Panc1 (cell line): Measurements from ENCODE around the gene HNRNPM. TPM values are rescaled to one million over a fixed set of nuclear protein-coding genes. Genes with fewer than 3 reads are reported as not detected.
A peak's percentile ranks its signal among the peaks of the same experiment; 100 is the strongest.

Experiments used
- ATAC-seq: fragments of 200-7000 bp; cut with Tn5 transposase; 2 replicates; pipeline ENCODE4 v1.9.1; 2020; ENCODE audit warnings: mild to moderate bottlenecking, moderate library complexity
- BruUV-seq: library from RNA; stranded (reverse); fragments of 400-500 nt; replicated peaks from 2 replicates; lab custom pipeline; 2021; lab: Mats Ljungman, UMichigan
- CTCF ChIA-PET: fragments of 300-600 bp; sonication (Branson Sonifier 250); formaldehyde crosslinking; loops from one replicate; lab custom pipeline; 2022; ENCODE audit warnings: antibody characterized with exemption; lab: Charles Lee
- POLR2A ChIA-PET: fragments of 300-600 bp; sonication (Branson Sonifier 250); formaldehyde crosslinking; loops from one replicate; lab custom pipeline; 2022; ENCODE audit warnings: antibody characterized with exemption; lab: Charles Lee
- DNase-seq: peaks from one replicate; pipeline ENCODE4 v3.0.0-alpha.2; 2010; ENCODE audit warnings: low read depth, low spot score
- H3K27ac ChIP-seq: 2 replicates; pipeline ENCODE4 v1.5.1; 2011; ENCODE audit warnings: mild to moderate bottlenecking, low read length, inconsistent platforms
- H3K27me3 ChIP-seq: fragments of 200-500 bp; sonication (Bioruptor generic); 2 replicates; pipeline ENCODE4 v1.6.0; 2014; ENCODE audit warnings: low read length, inconsistent platforms; ENCODE audit not compliant: control insufficient read depth, insufficient read depth
- H3K36me3 ChIP-seq: fragments of 200-500 bp; sonication (Bioruptor generic); 2 replicates; pipeline ENCODE4 v1.5.1; 2014; ENCODE audit warnings: inconsistent platforms, mild to moderate bottlenecking, low read length, moderate library complexity; ENCODE audit not compliant: control insufficient read depth, insufficient read depth
- H3K4me1 ChIP-seq: 2 replicates; pipeline ENCODE4 v1.5.1; 2011; ENCODE audit warnings: inconsistent platforms, mild to moderate bottlenecking, low read length, moderate library complexity; ENCODE audit not compliant: control insufficient read depth, insufficient read depth
- H3K4me3 ChIP-seq, 2 experiments: 2 replicates each; pipeline ENCODE4 v1.5.1; 2011 to 2012; ENCODE audit warnings: low read depth in 2 of 2, low read length in 2 of 2, mild to moderate bottlenecking in 2 of 2, inconsistent platforms in 1 of 2, moderate library complexity in 1 of 2
- H3K9me3 ChIP-seq: fragments of 200-500 bp; sonication (Bioruptor generic); 2 replicates; pipeline ENCODE4 v1.5.1; 2014; ENCODE audit warnings: low read depth, mild to moderate bottlenecking, inconsistent platforms, low read length, moderate library complexity; ENCODE audit not compliant: control insufficient read depth, insufficient read depth
- POLR2AphosphoS5 ChIP-seq: IDR thresholded peaks from 2 replicates; pipeline ENCODE4 v1.6.1; 2012; ENCODE audit warnings: mild to moderate bottlenecking, low read depth, low read length, moderate library complexity
- SIN3A ChIP-seq: IDR thresholded peaks from 2 replicates; pipeline ENCODE4 v1.6.1; 2012; ENCODE audit warnings: low read depth, mild to moderate bottlenecking, low read length, moderate library complexity, borderline replicate concordance; ENCODE audit not compliant: insufficient read depth
- TCF7L2 ChIP-seq: IDR thresholded peaks from 2 replicates; pipeline ENCODE4 v1.6.1; 2011; ENCODE audit warnings: mild to moderate bottlenecking, low read depth, low read length, inconsistent platforms
- in situ Hi-C: cut with HindIII; loops from 2 replicates; pipeline ENCODE4 v1.10.0; 2016; ENCODE audit warnings: low sequenced_read_pairs, low pct_unique_long_range_greater_than_20kb
- intact Hi-C: fragments of 100-400 bp; cut with micrococcal nuclease; formaldehyde crosslinking; loops from one replicate; pipeline ENCODE4 v1.10.0; 2022; ENCODE audit not compliant: unreplicated experiment
- total RNA-seq: library from RNA; stranded (reverse); gene quantifications from one replicate; pipeline ENCODE4 v1.2.1, GENCODE V29; 2021; ENCODE audit not compliant: unreplicated experiment
- TF ChIP-seq, protein P1 (sequence below), 2 experiments: IDR thresholded peaks; 2 replicates each; pipeline ENCODE4 v1.6.1; 2011 to 2012; ENCODE audit warnings: low read depth in 2 of 2, control low read depth in 1 of 2, low read length in 1 of 2, mild to moderate bottlenecking in 1 of 2, moderate library complexity in 1 of 2; ENCODE audit not compliant: insufficient read depth in 1 of 2
- TF ChIP-seq, protein P2 (sequence below): fragments of 450-650 bp; IDR thresholded peaks from 2 replicates; pipeline ENCODE4 v1.5.1; 2017; ENCODE audit warnings: mild to moderate bottlenecking

The HNRNPM gene
- total RNA-seq, 1 experiment from 2014 or later: 225 TPM

GRCh38 chr19:8519388-8519787 lies 74.6 kb downstream of the HNRNPM start:
- Histone ChIP-seq H3K4me1 (peaks cover 3% of the 10 kb centered on the region), H3K36me3 (no peaks in the 10 kb centered on the region), H3K9me3 (no peaks in the 10 kb centered on the region), H3K27ac (no peak overlapping the region), H3K4me3 (no peak overlapping the region), H3K27me3 (no peaks in the 10 kb centered on the region)
- TF ChIP-seq TCF7L2: no peak
- TF ChIP-seq SIN3A: no peak
- TF ChIP-seq, protein P1, sequence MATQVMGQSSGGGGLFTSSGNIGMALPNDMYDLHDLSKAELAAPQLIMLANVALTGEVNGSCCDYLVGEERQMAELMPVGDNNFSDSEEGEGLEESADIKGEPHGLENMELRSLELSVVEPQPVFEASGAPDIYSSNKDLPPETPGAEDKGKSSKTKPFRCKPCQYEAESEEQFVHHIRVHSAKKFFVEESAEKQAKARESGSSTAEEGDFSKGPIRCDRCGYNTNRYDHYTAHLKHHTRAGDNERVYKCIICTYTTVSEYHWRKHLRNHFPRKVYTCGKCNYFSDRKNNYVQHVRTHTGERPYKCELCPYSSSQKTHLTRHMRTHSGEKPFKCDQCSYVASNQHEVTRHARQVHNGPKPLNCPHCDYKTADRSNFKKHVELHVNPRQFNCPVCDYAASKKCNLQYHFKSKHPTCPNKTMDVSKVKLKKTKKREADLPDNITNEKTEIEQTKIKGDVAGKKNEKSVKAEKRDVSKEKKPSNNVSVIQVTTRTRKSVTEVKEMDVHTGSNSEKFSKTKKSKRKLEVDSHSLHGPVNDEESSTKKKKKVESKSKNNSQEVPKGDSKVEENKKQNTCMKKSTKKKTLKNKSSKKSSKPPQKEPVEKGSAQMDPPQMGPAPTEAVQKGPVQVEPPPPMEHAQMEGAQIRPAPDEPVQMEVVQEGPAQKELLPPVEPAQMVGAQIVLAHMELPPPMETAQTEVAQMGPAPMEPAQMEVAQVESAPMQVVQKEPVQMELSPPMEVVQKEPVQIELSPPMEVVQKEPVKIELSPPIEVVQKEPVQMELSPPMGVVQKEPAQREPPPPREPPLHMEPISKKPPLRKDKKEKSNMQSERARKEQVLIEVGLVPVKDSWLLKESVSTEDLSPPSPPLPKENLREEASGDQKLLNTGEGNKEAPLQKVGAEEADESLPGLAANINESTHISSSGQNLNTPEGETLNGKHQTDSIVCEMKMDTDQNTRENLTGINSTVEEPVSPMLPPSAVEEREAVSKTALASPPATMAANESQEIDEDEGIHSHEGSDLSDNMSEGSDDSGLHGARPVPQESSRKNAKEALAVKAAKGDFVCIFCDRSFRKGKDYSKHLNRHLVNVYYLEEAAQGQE (IDR thresholded peaks at IDR 0.05; ENCODE audit: insufficient read depth in 1 of 2, low read depth in 2 of 2, low read length in 1 of 2): no peak
- TF ChIP-seq, protein P2, sequence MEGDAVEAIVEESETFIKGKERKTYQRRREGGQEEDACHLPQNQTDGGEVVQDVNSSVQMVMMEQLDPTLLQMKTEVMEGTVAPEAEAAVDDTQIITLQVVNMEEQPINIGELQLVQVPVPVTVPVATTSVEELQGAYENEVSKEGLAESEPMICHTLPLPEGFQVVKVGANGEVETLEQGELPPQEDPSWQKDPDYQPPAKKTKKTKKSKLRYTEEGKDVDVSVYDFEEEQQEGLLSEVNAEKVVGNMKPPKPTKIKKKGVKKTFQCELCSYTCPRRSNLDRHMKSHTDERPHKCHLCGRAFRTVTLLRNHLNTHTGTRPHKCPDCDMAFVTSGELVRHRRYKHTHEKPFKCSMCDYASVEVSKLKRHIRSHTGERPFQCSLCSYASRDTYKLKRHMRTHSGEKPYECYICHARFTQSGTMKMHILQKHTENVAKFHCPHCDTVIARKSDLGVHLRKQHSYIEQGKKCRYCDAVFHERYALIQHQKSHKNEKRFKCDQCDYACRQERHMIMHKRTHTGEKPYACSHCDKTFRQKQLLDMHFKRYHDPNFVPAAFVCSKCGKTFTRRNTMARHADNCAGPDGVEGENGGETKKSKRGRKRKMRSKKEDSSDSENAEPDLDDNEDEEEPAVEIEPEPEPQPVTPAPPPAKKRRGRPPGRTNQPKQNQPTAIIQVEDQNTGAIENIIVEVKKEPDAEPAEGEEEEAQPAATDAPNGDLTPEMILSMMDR: no peak
- no peak for TF ChIP-seq POLR2AphosphoS5
- no peak for ATAC-seq
- intact Hi-C loops: no loop called here
- ChIA-PET POLR2A (no interaction called here), CTCF (no interaction called here)
- DNase-seq: no peak
- in situ Hi-C loops: no loop called here
- BruUV-seq: no TSS peak

- Histone ChIP-seq H3K36me3 (no peaks in the 10 kb centered on the region), H3K4me1 (0 out of 2 replicates have a peak, but pooled peaks cover 3% of the 10 kb centered on the region), H3K27ac (peak overlapping the region; percentile 85), H3K9me3 (no peaks in the 10 kb centered on the region), H3K27me3 (no peaks in the 10 kb centered on the region), H3K4me3 (peak overlapping the region; percentile 48 to 68)
- in situ Hi-C loops: no loop called here
- CTCF ChIA-PET: no interaction called here
- DNase-seq (no peak), ATAC-seq (no peak)
- intact Hi-C loops: no loop called here
- TF ChIP-seq, protein P2: no peak
- TF ChIP-seq POLR2AphosphoS5: no peak; the same call in 1 of the 2 replicates
- TF ChIP-seq, protein P1 (IDR thresholded peaks at IDR 0.05; ENCODE audit: insufficient read depth in 1 of 2, low read depth in 2 of 2, low read length in 1 of 2): no peak
- no peak for TF ChIP-seq TCF7L2
- TF ChIP-seq SIN3A: no peak
- POLR2A ChIA-PET: interaction anchor here (0.7 kb wide), 1 partner anchor 62 kb away, joined by 11 read pairs; no protein-coding TSS in a partner anchor
- BruUV-seq: no TSS peak
Observed at GRCh38 chr19:8525401-8525684, 80.6 kb downstream of the HNRNPM start.
